GM12875 (cell line): ENCODE data around the gene EMC7.

ENCODE experiments used
- H3K4me3 ChIP-seq: one replicate; pipeline ENCODE4 v1.5.1; 2011; ENCODE audit warnings: low read depth, low read length, control low read depth
- CTCF ChIP-seq: IDR thresholded peaks from 2 replicates; pipeline ENCODE4 v1.5.1; 2011; ENCODE audit warnings: low read depth, mild to moderate bottlenecking, control low read depth, inconsistent platforms, low read length, moderate library complexity, borderline replicate concordance; ENCODE audit not compliant: insufficient read depth

The EMC7 gene

GRCh38 chr15:34111488-34111887 is 9.8 kb upstream of the EMC7 start:
- no peak for TF ChIP-seq CTCF
- H3K4me3 ChIP-seq, result no peak overlapping the region

GRCh38 chr15:34109797-34110663 is 8.4 kb upstream of the EMC7 start:
- peak; percentile 43; the same call in 1 of the 2 replicates for TF ChIP-seq CTCF
- H3K4me3 ChIP-seq, result no peak overlapping the region

GRCh38 chr15:34107315-34107714 is 5.7 kb upstream of the EMC7 start:
- no peak for TF ChIP-seq CTCF
- H3K4me3 ChIP-seq, result no peak overlapping the region

- no peak overlapping the region for H3K4me3 ChIP-seq
- no peak for TF ChIP-seq CTCF
Observed at GRCh38 chr15:34106423-34106822, 4.8 kb upstream of the EMC7 start.

GRCh38 chr15:34102175-34102925 is 688 bp upstream of the EMC7 start:
- peak overlapping the region; percentile 84 for H3K4me3 ChIP-seq
- no peak for TF ChIP-seq CTCF

GRCh38 chr15:34099914-34100313 is 1.7 kb downstream of the EMC7 start:
- no peak for TF ChIP-seq CTCF
- H3K4me3 ChIP-seq, result no peak overlapping the region

GRCh38 chr15:34085746-34086145 is 15.9 kb downstream of the EMC7 start:
- no peak overlapping the region for H3K4me3 ChIP-seq
- TF ChIP-seq CTCF, result no peak
